Fibroblast of skin of scalp (primary cell): ENCODE data around the gene VLDLR.
A peak's percentile ranks its signal among the peaks of the same experiment; 100 is the strongest.
"Not testable (repeated sequence)": the region's sequence is repeated elsewhere in the genome, so short reads cannot be mapped to it uniquely, and the experiment has no call there.

ENCODE experiments used
- DNase-seq: peaks from one replicate; pipeline ENCODE4 v3.0.0-alpha.2; 2013

The VLDLR gene

GRCh38 chr9:2664174-2665065 lies 42.8 kb downstream of the VLDLR start:
- DNase-seq, result no peak

GRCh38 chr9:2666569-2666968 lies 45.0 kb downstream of the VLDLR start:
- DNase-seq, result no peak

GRCh38 chr9:2673161-2673560 lies 51.6 kb downstream of the VLDLR start:
- DNase-seq, result no peak

GRCh38 chr9:2674141-2674824 lies 52.7 kb downstream of the VLDLR start:
- DNase-seq, result no peak

- no peak for DNase-seq
These were observed 54.2 kb downstream of the VLDLR start for GRCh38 chr9:2675834-2676233.

GRCh38 chr9:2676466-2676865 lies 54.9 kb downstream of the VLDLR start:
- DNase-seq, result no peak

- DNase-seq, result no peak
These were observed 56.6 kb downstream of the VLDLR start for GRCh38 chr9:2677915-2678889.

- DNase-seq, result no peak
These were observed 57.4 kb downstream of the VLDLR start for GRCh38 chr9:2679011-2679410.

- no peak for DNase-seq
These were observed 60.4 kb downstream of the VLDLR start for GRCh38 chr9:2681981-2682380.

GRCh38 chr9:2686911-2687310 lies 65.3 kb downstream of the VLDLR start:
- DNase-seq, result no peak

GRCh38 chr9:2688636-2689035 lies 67.0 kb downstream of the VLDLR start:
- DNase-seq, result no peak

GRCh38 chr9:2691212-2691611 lies 69.6 kb downstream of the VLDLR start:
- DNase-seq, result no peak

GRCh38 chr9:2691626-2692025 lies 70.0 kb downstream of the VLDLR start:
- DNase-seq, result peak; percentile 4

GRCh38 chr9:2693056-2693455 lies 71.5 kb downstream of the VLDLR start:
- no peak for DNase-seq

GRCh38 chr9:2697492-2697891 lies 75.9 kb downstream of the VLDLR start:
- DNase-seq, result no peak

GRCh38 chr9:2700398-2700797 lies 78.8 kb downstream of the VLDLR start:
- DNase-seq, result no peak

GRCh38 chr9:2700909-2701550 lies 79.4 kb downstream of the VLDLR start:
- DNase-seq, result no peak

- peak; percentile 13 for DNase-seq
These were observed 82.9 kb downstream of the VLDLR start for GRCh38 chr9:2704504-2704903.

GRCh38 chr9:2707256-2707655 lies 85.7 kb downstream of the VLDLR start:
- not testable (repeated sequence) for DNase-seq
